Endothelial cell (in vitro differentiated cells): ENCODE results near the gene CTTNBP2. TPM values are rescaled to one million over a fixed set of nuclear protein-coding genes. Genes with fewer than 3 reads are reported as not detected.

ENCODE experiments used
- DNase-seq: peaks from one replicate; pipeline ENCODE4 v3.0.0; 2021; ENCODE audit warnings: low spot score
- H3K27ac Mint-ChIP-seq: one replicate; pipeline ENCODE4 v1.8.0; 2021; ENCODE audit warnings: mixed read lengths, inconsistent platforms; ENCODE audit not compliant: unreplicated experiment
- H3K27me3 Mint-ChIP-seq: one replicate; pipeline ENCODE4 v1.8.0; 2021; ENCODE audit warnings: mild to moderate bottlenecking, moderate library complexity, mixed read lengths, inconsistent platforms; ENCODE audit not compliant: unreplicated experiment
- H3K36me3 Mint-ChIP-seq: one replicate; pipeline ENCODE4 v1.8.0; 2021; ENCODE audit warnings: mild to moderate bottlenecking, low read depth, mixed read lengths, inconsistent platforms; ENCODE audit not compliant: unreplicated experiment
- H3K4me1 Mint-ChIP-seq: one replicate; pipeline ENCODE4 v1.8.0; 2021; ENCODE audit warnings: mild to moderate bottlenecking, mixed read lengths, inconsistent platforms; ENCODE audit not compliant: unreplicated experiment
- H3K4me3 Mint-ChIP-seq: one replicate; pipeline ENCODE4 v1.8.0; 2021; ENCODE audit warnings: mild to moderate bottlenecking, mixed read lengths, inconsistent platforms; ENCODE audit not compliant: unreplicated experiment
- H3K9me3 Mint-ChIP-seq: one replicate; pipeline ENCODE4 v1.8.0; 2021; ENCODE audit warnings: mixed read lengths, inconsistent platforms; ENCODE audit not compliant: unreplicated experiment
- total RNA-seq: library from RNA; stranded (reverse); fragmentation: NEBNext Ultra II Directional; extraction: Animal tissue kit (Norgen Biotek cat#: 25700); gene quantifications from one replicate; pipeline ENCODE4 v1.2.1, GENCODE V29; 2021; ENCODE audit not compliant: unreplicated experiment
- TF ChIP-seq, protein P1 (sequence below): fragments of 200-600 bp; sonication (generic); IDR thresholded peaks from one replicate; pipeline ENCODE4 v1.5.0; 2021; ENCODE audit warnings: antibody characterized with exemption; ENCODE audit not compliant: unreplicated experiment

The CTTNBP2 gene
- total RNA-seq, 1 donor from 2014 or later, result 24.4 TPM

GRCh38 chr7:117785431-117785830 is 87.8 kb downstream of the CTTNBP2 start:
- H3K4me3 Mint-ChIP-seq, result no peak overlapping the region
- H3K36me3 Mint-ChIP-seq, result no peaks in the 10 kb centered on the region
- H3K9me3 Mint-ChIP-seq, result no peaks in the 10 kb centered on the region
- no peaks in the 10 kb centered on the region for H3K27me3 Mint-ChIP-seq
- TF ChIP-seq, protein P1, sequence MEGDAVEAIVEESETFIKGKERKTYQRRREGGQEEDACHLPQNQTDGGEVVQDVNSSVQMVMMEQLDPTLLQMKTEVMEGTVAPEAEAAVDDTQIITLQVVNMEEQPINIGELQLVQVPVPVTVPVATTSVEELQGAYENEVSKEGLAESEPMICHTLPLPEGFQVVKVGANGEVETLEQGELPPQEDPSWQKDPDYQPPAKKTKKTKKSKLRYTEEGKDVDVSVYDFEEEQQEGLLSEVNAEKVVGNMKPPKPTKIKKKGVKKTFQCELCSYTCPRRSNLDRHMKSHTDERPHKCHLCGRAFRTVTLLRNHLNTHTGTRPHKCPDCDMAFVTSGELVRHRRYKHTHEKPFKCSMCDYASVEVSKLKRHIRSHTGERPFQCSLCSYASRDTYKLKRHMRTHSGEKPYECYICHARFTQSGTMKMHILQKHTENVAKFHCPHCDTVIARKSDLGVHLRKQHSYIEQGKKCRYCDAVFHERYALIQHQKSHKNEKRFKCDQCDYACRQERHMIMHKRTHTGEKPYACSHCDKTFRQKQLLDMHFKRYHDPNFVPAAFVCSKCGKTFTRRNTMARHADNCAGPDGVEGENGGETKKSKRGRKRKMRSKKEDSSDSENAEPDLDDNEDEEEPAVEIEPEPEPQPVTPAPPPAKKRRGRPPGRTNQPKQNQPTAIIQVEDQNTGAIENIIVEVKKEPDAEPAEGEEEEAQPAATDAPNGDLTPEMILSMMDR, result no peak
- no peak for DNase-seq
- H3K27ac Mint-ChIP-seq, result no peak overlapping the region
- H3K4me1 Mint-ChIP-seq, result no peaks in the 10 kb centered on the region

DNA sequence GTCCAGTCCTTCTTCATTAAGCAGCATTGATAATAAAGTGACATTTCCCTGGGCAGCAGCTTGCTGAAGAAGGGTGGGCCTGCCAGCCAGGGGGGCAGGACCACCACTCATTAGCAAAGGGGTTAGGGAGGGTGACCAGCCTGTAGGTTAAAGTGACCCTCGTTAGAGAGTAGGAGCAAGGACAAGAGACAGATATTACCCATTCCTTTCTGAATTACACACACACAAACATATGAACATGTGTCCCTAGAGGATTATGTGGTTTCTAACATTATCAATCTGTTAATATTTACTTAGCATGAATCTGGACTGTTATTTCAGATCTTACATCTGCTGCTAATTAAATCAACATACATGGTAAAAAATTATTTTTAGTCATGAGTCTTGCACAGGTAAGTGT is 88.9 kb downstream of the CTTNBP2 start:
- no peaks in the 10 kb centered on the region for H3K4me1 Mint-ChIP-seq
- H3K9me3 Mint-ChIP-seq, result no peaks in the 10 kb centered on the region
- H3K36me3 Mint-ChIP-seq, result no peaks in the 10 kb centered on the region
- no peak for DNase-seq
- no peak overlapping the region for H3K27ac Mint-ChIP-seq
- H3K4me3 Mint-ChIP-seq, result no peak overlapping the region
- TF ChIP-seq, protein P1, result no peak
- no peaks in the 10 kb centered on the region for H3K27me3 Mint-ChIP-seq

GRCh38 chr7:117782761-117783160 is 90.5 kb downstream of the CTTNBP2 start:
- no peaks in the 10 kb centered on the region for H3K9me3 Mint-ChIP-seq

GRCh38 chr7:117781707-117782106 is 91.5 kb downstream of the CTTNBP2 start:
- peaks cover under 1% of the 10 kb centered on the region for H3K36me3 Mint-ChIP-seq
- H3K4me1 Mint-ChIP-seq, result no peaks in the 10 kb centered on the region
- H3K27me3 Mint-ChIP-seq, result no peaks in the 10 kb centered on the region
- H3K9me3 Mint-ChIP-seq, result no peaks in the 10 kb centered on the region
- TF ChIP-seq, protein P1, result no peak
- DNase-seq, result no peak
- no peak overlapping the region for H3K4me3 Mint-ChIP-seq
- H3K27ac Mint-ChIP-seq, result no peak overlapping the region

More at GRCh38 chr7:117782761-117783160, 90.5 kb downstream of the CTTNBP2 start:
- no peak overlapping the region for H3K27ac Mint-ChIP-seq
- no peaks in the 10 kb centered on the region for H3K36me3 Mint-ChIP-seq
- TF ChIP-seq, protein P1, result no peak
- H3K4me3 Mint-ChIP-seq, result peak overlapping the region; percentile 9
- H3K4me1 Mint-ChIP-seq, result no peaks in the 10 kb centered on the region
- DNase-seq, result no peak
- no peaks in the 10 kb centered on the region for H3K27me3 Mint-ChIP-seq

- H3K36me3 Mint-ChIP-seq, result peaks cover 4% of the 10 kb centered on the region
- no peak overlapping the region for H3K27ac Mint-ChIP-seq
- H3K27me3 Mint-ChIP-seq, result no peaks in the 10 kb centered on the region
Measured at GRCh38 chr7:117780832-117781231, 92.4 kb downstream of the CTTNBP2 start.

More at GRCh38 chr7:117780832-117781231, 92.4 kb downstream of the CTTNBP2 start:
- DNase-seq, result no peak
- Mint-ChIP-seq H3K4me1 (no peaks in the 10 kb centered on the region), H3K9me3 (no peaks in the 10 kb centered on the region), H3K4me3 (no peak overlapping the region)
- TF ChIP-seq, protein P1, result no peak
